HEK293 (cell line): ENCODE data around the gene ESR2.
"Not testable (repeated sequence)": the region's sequence is repeated elsewhere in the genome, so short reads cannot be mapped to it uniquely, and the experiment has no call there.

Experiments used
- ZBTB48 ChIP-seq: fragments of 450-650 bp; formaldehyde crosslinking; IDR thresholded peaks from 2 replicates; pipeline ENCODE4 v1.5.1; 2016; ENCODE audit warnings: missing biosample characterization, missing genetic modification characterization
- ZNF777 ChIP-seq: fragments of 450-650 bp; formaldehyde crosslinking; IDR thresholded peaks from 2 replicates; pipeline ENCODE4 v1.5.1; 2017; ENCODE audit warnings: missing biosample characterization, missing genetic modification characterization, borderline replicate concordance
- ZNF792 ChIP-seq: fragments of 450-650 bp; formaldehyde crosslinking; IDR thresholded peaks from 2 replicates; pipeline ENCODE4 v1.5.1; 2016; ENCODE audit warnings: missing biosample characterization, missing genetic modification characterization
- TF ChIP-seq, protein P1 (sequence below): fragments of 450-650 bp; formaldehyde crosslinking; IDR thresholded peaks from 2 replicates; pipeline ENCODE4 v1.5.1; 2016; ENCODE audit warnings: missing biosample characterization, missing genetic modification characterization
- TF ChIP-seq, protein P2 (sequence below): fragments of 450-650 bp; formaldehyde crosslinking; IDR thresholded peaks from 2 replicates; pipeline ENCODE4 v1.5.1; 2017; ENCODE audit warnings: missing biosample characterization, missing genetic modification characterization

DNA sequence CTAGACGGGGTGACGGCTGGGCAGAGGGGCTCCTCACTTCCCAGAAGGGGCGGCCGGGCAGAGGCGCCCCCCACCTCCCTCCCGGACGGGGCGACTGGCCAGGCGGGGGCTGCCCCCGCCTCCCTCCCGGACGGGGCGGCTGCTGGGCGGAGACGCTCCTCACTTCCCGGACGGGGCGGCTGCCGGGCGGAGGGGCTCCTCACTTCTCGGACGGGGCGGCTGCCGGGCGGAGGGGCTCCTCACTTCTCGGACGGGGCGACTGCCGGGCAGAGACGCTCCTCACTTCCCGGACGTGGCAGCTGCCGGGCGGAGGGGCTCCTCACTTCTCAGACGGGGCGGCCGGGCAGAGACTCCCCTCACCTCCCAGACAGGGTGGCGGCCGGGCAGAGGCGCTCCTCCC is 111.3 kb downstream of the ESR2 start:
- TF ChIP-seq, protein P1, sequence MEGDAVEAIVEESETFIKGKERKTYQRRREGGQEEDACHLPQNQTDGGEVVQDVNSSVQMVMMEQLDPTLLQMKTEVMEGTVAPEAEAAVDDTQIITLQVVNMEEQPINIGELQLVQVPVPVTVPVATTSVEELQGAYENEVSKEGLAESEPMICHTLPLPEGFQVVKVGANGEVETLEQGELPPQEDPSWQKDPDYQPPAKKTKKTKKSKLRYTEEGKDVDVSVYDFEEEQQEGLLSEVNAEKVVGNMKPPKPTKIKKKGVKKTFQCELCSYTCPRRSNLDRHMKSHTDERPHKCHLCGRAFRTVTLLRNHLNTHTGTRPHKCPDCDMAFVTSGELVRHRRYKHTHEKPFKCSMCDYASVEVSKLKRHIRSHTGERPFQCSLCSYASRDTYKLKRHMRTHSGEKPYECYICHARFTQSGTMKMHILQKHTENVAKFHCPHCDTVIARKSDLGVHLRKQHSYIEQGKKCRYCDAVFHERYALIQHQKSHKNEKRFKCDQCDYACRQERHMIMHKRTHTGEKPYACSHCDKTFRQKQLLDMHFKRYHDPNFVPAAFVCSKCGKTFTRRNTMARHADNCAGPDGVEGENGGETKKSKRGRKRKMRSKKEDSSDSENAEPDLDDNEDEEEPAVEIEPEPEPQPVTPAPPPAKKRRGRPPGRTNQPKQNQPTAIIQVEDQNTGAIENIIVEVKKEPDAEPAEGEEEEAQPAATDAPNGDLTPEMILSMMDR (tag by site-specific recombination), result not testable (repeated sequence)
- TF ChIP-seq, protein P2, sequence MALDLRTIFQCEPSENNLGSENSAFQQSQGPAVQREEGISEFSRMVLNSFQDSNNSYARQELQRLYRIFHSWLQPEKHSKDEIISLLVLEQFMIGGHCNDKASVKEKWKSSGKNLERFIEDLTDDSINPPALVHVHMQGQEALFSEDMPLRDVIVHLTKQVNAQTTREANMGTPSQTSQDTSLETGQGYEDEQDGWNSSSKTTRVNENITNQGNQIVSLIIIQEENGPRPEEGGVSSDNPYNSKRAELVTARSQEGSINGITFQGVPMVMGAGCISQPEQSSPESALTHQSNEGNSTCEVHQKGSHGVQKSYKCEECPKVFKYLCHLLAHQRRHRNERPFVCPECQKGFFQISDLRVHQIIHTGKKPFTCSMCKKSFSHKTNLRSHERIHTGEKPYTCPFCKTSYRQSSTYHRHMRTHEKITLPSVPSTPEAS (tag by site-specific recombination), result not testable (repeated sequence)
- not testable (repeated sequence) for TF ChIP-seq ZNF792 (tag by site-specific recombination); ZBTB48 (tag by site-specific recombination); ZNF777
